Activated T-helper 1 cell treated with anti-CD3 and anti-CD28 coated beads, Interleukin-2, amount 50 U/mL, for 16 hours (primary cell): Measurements from ENCODE around the gene SERPINI1.
"Not testable (repeated sequence)": the region's sequence is repeated elsewhere in the genome, so short reads cannot be mapped to it uniquely, and the experiment has no call there.

Experiments used
- DNase-seq, 2 donors: peaks; one replicate each; pipeline ENCODE4 v3.0.0-alpha.2; 2020; ENCODE audit warnings: low read depth in 1 of 2, low spot score in 1 of 2

SERPINI1 gene

DNA sequence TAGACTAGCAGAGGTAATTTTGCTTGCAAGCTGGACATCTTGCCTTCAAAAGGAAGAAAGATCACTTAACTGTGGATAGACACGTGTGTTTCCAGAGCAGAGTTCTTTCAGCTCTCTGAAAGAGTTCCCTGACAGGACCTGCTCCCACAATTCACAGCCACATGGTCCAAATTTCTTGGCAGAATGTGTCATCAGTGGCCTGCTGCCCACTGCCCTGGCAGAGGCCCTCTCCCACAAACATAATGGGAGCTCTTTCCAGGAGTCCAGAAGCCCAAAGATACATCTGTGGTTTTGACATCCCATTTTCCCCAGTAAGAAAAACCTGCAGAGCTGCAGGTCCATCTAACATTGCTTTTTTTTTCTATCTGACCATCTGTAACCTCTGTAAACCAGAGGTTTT, 48.3 kb downstream of the SERPINI1 start:
- DNase-seq = no peak

DNA sequence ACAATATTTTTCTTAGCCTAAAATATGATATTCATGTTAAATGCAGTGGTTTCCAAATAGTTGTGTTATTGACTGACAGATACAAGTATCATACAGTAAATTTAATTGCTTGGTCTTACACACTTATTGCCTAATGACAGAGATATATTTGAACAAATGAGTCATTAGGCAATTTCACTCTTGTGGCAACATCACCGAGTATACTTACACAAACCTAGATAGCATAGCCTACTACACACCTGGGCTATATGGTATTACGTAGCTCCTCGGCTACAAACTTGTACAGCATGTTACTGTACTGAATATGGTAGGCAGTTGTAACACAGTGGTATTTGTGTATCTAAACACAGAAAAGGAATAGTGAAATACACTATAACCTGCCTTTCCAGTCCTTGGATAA, 50.3 kb downstream of the SERPINI1 start:
- no peak for DNase-seq

DNA sequence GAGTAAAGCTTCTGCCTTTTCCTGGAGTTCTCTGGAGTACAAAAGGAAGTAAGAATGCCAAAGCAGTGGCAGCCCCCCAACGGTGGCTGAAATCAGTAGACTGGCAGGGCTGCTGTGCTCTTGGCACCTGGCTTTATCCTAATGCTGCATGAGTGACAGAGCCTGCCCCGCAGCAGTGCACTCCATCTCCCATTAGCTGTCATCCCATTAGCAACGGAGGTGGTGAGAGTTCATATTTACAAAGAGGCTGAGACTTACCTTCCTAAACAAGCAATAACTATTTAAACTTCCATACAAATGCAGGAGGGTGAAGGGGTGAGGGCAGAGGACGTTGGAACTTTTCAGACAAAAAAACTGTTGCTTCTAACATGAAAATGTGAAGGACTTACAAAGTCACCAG, 51.9 kb downstream of the SERPINI1 start:
- no peak for DNase-seq

DNA sequence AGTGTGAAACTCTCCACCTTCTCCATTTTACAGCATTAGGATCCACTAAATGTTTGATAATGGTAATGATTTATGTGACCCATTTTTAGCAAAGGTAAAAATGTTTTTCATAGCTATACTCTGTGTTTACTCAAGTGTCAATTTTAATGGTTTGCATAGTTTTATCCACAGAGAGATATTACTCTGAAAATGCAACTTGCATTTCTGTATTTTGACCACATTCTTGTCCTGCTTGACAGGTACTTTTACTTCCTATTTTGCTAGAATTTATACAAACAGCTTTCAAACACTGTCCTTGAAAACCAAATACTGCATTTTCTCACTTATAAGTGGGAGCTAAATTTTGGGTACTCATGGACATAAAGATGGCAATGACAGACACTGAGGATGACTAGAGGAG, 62.9 kb downstream of the SERPINI1 start:
- DNase-seq = no peak

DNA sequence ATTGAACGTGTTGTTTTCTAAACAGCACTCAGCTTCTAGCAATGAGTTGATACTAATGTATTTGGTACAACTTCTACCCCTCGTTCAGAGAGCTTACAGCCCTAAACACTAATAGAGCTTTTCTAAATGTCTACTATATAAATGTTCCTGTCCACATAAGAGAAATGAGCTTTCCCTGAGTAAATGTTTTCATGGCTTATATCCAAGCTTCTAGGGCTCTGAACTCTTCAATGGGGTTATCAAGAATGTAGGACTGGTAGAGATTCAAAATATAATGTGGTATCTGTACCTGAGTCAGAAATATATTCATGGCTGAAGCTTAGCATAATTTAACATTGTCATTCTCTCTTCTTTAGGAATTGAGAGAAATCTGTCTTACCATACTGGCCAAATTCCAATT, 73.4 kb downstream of the SERPINI1 start:
- no peak for DNase-seq

DNA sequence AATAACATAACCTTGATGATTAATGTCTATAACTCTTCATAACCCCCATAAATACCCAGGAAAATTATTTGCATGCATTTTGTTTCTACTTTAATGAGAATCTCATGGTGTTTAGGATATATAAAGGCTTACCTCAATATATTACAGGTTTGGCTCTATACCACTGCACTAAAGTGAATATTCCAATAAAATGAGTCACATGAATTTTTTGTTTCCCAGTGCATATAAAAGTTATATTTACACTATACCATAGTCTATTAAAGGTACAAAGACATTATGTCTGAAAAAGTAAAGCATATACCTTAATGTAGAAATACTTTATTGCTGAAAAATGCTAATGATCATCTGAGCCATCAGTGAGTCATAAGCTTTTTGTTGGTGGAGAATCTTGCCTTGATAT, 74.7 kb downstream of the SERPINI1 start:
- no peak for DNase-seq

DNA sequence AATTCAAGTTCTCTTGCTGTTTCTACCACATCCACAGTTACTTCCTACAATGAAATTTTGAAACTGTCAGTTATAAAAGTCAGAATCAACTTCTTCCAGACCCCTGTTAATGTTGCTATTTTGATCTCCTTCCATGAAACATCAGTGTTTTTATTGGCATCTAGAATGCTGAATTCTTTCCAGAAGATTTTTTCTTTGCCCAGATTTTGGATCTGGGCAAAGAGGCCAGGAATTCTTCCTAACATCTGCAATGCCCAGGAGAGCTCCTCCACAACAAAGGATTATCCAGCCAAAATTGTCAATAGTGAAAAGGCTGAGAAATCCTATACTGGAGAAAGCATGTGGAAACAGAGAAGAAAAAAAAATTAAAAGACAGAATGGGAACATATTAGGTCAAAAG, 75.5 kb downstream of the SERPINI1 start:
- DNase-seq = no peak

DNA sequence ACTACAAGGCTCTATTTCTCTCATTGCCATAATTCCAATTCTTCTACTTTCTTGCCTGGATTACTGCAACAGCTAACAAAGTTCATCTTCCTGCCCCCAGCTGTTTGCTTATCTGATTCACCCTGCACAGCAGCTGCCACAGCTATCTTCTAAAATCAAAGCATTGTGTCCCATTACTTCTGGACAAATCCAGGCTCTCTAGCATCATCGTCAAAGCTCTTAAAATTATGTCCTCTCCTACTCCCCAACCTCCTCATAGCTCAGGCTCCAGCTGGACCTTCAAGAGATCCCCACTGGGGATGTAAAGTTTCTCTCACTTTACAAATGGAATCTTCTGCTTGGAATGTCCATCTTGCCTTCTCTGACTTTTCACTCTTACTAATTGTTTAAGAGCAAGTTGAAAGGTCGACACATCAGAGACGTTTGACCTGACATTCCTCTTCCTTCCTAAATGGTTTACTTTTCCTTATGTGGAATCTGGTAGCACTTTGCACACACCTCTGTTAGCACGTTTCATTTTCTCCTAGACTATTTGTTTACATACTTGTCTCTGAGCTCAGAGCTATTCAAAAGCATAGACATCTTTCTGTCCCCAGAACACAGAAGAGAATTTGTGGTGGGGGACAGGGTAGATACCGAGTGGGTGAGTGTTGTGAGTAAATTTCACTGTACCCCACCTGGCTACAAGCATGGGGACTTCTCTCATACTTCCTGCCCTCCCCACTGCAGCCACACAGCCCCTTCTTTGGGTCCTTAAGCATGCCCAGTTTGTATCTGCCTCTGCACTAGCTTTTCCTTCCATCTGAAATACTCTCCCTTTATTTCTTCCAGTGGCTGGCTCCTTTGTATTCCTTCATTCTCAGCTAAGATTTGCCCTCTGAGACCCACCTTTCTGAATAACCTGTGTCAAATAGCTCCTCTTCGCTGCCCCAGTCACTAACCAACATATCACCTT, 77.9 kb downstream of the SERPINI1 start:
- DNase-seq = no peak

GRCh38 chr3:167814441-167814951, 79.0 kb downstream of the SERPINI1 start:
- DNase-seq = no peak

DNA sequence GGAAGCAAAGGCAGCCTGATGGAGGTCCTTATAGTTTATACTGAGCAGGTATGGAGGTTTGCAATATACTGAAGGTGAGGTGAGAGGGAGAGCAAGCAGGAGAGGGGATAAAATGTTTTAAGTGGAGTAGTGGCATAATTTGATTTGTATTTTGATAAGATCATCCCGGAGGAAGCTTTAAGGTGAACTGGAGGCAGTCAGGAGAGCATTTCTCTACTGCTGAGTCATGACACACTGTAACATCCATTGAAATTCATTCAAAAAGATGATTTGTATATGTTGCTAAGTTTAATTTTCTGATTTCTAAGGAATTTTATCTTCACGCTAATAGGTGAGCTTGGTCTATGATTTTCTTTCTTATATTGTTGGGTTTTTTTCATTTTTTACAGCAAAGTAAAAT, 81.4 kb downstream of the SERPINI1 start:
- no peak for DNase-seq

DNA sequence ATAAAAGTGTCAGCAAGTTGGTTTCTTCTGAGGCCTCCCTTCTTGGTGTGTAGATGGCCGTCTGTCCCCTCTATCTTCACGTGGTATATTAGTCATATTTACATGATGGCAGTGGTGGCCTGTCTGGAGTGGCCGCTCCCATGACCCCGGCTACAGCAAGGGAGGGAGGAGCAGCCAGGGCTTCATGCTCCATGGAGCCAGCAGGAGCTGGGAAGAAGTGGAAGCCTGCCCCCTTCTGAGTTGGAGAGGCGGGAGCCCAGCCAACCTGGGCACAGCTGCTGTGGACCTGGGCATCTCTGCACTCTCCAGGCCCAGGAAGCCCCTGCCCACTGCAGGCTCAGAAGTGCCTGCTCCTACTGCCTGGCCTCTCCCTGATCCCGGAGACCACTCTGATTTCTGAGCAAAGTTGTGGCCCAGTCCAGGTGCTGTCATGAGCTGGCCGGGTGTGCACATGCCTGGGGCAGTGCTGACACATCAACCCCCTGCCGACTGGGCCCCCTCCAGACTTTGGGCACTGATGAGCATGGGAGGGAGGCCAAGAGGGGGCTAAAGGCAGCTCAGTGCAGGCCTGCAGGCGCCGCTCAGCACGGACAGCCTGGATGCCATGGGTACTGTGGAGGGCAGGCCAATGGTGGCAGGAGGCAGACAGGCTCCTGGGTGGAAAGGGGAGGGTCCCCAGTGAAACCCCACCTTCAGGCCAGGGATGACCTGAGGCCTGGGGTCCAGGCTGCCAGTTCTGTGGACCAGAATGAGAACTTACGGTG, 84.8 kb downstream of the SERPINI1 start:
- DNase-seq = no peak

- DNase-seq = no peak
Measured at GRCh38 chr3:167821248-167821805, 85.8 kb downstream of the SERPINI1 start.

DNA sequence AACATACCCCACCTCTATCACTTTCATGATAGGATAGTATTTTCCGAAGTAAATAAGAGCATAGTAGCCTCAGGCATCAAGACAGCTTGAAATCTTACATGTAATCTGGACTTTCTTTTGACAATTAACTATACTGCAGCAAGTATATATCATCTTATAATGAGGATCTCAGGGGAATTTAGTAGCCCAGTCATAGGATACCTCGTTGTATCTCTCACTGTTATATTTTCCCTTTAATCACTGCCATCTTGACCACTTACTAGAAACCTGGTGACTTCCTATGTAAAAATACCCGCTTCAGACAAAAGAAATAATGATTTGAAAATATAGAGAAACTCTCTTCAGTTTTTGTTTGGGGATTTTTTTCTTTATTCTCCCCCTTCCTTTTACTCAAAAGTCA, 88.2 kb downstream of the SERPINI1 start:
- no peak for DNase-seq

DNA sequence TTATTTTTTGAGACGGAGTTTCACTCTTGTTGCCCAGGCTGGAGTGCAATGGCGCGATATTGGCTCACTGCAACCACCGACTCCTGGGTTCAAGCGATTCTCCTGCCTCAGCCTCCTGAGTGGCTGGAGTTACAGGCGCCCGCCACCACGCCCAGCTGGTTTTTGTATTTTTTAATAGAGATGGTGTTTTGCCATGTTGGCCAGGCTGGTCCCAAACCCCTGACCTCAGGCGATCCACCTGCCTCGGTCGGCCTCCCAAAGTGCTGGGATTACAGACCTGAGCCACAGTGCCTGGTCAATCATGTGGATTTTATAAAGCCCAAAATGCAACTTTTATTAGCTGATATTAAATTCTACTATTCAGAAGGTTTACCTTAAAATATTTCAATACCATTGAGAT, 92.1 kb downstream of the SERPINI1 start:
- not testable (repeated sequence) for DNase-seq

DNA sequence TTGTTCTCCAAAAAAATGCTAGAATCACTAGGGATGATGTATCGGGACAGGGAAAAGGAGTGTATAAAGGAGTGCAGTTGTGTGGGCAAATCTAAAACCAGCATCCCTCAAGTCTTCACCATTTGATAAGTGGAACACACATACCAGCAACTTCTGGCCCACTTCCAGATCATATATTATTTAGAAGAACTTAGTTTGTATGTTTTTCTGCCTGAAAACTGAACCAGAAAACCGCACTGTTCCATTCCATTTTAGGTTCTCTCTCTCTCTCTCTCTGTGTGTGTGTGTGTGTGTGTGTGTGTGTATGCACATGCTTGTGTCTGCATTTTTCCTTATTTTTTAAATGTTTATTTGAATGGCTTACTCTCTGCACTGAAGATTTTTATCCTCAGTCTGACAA, 93.5 kb downstream of the SERPINI1 start:
- DNase-seq = no peak

DNA sequence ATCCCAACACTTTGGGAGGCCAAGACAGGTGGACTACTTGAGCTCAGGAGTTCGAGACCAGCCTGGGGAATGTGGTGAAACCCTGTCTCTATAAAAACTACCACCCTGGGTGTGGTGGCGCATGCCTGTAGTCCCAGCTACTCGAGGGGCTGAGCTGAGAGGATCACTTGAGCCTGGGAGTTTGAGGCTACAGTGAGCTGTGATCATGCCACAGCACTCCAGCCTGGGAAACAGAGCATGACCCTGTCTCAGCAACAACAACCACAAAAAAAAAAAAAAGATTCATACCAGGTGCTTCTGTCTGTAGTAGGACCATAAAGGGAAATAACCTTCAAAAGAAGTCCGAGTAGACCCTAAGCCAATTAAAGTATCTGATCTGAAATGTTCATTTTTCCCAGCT, 94.5 kb downstream of the SERPINI1 start:
- DNase-seq = no peak

DNA sequence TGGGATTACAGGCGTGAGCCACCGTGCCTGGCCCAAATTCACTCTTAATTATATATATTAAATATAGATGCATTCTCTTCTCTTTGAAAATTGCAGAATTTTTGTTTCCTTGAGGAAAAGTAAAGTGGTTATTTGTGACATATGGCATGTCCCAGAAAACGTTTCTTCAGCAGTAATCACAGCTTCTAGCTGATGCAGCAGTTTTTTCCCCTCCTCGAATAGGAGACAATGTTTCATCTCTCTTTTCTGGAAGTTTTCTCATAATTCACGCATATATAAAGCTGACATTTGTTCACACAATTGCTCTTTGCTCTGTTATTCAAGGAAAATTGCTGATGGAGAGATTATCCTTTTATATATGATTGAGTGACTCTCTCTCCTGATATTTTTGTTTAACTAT, 99.8 kb downstream of the SERPINI1 start:
- no peak for DNase-seq

GRCh38 chr3:167835953-167836352, 100.4 kb downstream of the SERPINI1 start:
- DNase-seq = no peak

GRCh38 chr3:167837466-167837865, 101.9 kb downstream of the SERPINI1 start:
- no peak for DNase-seq

DNA sequence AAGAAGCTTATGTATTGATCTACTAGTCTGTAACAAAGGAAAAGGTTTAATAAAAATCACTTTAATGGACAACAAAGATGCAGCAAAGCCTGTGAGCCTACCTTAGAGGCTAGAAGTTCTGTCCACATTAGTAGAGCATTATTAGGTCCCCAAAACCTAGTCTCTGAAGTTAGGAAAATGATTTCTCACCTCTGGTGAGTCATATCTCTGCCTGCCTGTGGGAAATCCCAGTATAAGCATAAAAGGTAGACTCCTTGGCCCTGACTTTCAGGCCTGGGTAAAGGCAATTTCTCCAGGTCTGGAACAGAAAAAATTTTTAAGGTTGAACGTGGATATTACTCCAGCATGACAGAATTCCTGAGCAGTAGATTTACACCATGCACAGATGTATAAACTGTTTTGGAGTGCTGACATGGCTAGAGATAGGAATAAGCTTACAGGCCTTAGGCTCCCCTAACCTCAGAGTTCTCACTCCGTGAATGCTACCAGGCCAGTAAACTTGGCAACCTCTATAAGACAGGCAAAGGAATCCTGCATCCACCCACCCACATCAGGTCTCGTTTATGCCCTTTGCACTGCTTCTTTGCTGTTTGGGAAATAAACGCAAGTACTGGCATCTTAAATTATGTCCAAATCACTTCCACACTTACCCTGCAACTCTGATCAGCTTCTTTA, 104.1 kb downstream of the SERPINI1 start:
- no peak for DNase-seq

DNA sequence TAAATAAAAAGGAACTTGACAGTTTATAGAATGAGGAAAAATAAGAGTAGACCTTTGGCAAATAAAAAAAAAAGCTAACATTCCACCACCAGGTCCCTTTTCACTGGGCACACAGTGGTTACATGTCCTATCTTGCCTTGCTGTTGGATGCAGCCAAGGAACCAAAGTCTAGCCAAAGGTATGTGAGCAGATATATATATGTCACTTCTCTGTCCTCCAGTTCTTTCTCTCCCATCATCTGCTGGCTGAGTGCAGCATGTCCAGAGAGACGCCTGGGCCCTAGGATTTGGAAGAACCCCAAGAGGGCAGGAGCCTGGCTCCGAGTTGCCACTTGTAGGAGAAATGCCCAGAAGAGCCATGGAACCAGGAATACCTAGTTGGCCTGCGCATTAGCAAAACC, 104.7 kb downstream of the SERPINI1 start:
- DNase-seq = no peak
